Pancreas (tissue), 10 donors: Measurements from ENCODE around the gene ASB10. TPM values are rescaled to one million over a fixed set of nuclear protein-coding genes. Genes with fewer than 3 reads are reported as not detected.

Experiments used
- ATAC-seq, 4 donors: fragments of 200-7000 bp; cut with Tn5 transposase; one replicate each; pipeline versions ENCODE4 v1.8.0 to v1.9.1; 2020; ENCODE audit warnings: mild to moderate bottlenecking in 4 of 4, moderate library complexity in 4 of 4
- DNase-seq, 6 donors: peaks; one replicate each; pipeline ENCODE4 v3.0.0-alpha.2; 2020
- FAIRE-seq: peaks from 2 replicates; lab custom pipeline; 2012; peaks lifted over from hg19 to GRCh38; lab: Jason Lieb, UNC
- H3K27ac ChIP-seq, 4 donors: fragments of 200-600 bp; sonication (generic); 1 replicate in 3 of 4; 2 replicates in 1 of 4; pipeline versions ENCODE4 v1.5.0 to v1.8.0; 2020
- H3K27me3 ChIP-seq, 4 donors: fragments of 200-600 bp; one replicate each; pipeline ENCODE4 v1.8.0; 2021
- H3K36me3 ChIP-seq, 3 donors: fragments of 200-600 bp; sonication (generic) in 1 of 3; one replicate each; pipeline versions ENCODE4 v1.5.0 to v1.8.0; 2020 to 2021
- H3K4me1 ChIP-seq, 3 donors: fragments of 200-600 bp; one replicate each; pipeline ENCODE4 v1.8.0; 2021
- H3K4me3 ChIP-seq, 4 donors: fragments of 200-600 bp; sonication (generic) in 2 of 4; one replicate each; pipeline versions ENCODE4 v1.5.0 to v1.8.0; 2020 to 2021
- H3K9me3 ChIP-seq, 4 donors: fragments of 200-600 bp; one replicate each; pipeline ENCODE4 v1.8.0; 2021
- WGBS, 2 donors: extraction: QIAGEN DNeasy Blood & Tissue Kit; methylation state at CpG; one replicate each; pipeline ENCODE4 v1.1.7; 2013; 5-methylcytosine and 5-hydroxymethylcytosine counted together
- intact Hi-C, 3 donors: fragments of 100-400 bp; cut with DNase I; formaldehyde crosslinking; loops; one replicate each; pipeline versions ENCODE4 v1.11.1 to v1.14.2; 2022
- polyA plus RNA-seq, 2 donors: library from polyadenylated mRNA; stranded (reverse); fragments of 200-250 nt; gene quantifications; one replicate each; pipeline ENCODE4 v1.2.3, GENCODE V29; 2013
- total RNA-seq, 6 donors: library from RNA; stranded (reverse); fragmentation: NEBNext Ultra II Directional in 4 of 6; extraction: Animal tissue kit (Norgen Biotek cat#: 25700) in 4 of 6; gene quantifications; one replicate each; pipeline versions ENCODE4 v1.2.1 to v1.2.4, GENCODE V29; 2021 to 2023
- TF ChIP-seq, protein P1 (sequence below), 4 donors: fragments of 200-600 bp; sonication (generic) in 3 of 4; IDR thresholded peaks; one replicate each; pipeline versions ENCODE4 v1.5.0 to v1.8.0; 2021; ENCODE audit warnings: antibody characterized with exemption in 4 of 4
- donor health status: healthy with polysubstance abuse.
- donor health status: DM: no; HTN: no; CAD: no; lungs with moderate emphysema.
- donor health status: DM: no; HTN: no; CAD: no.
- donor health status: control.
- donor health status: control.
- donor health status: Bipolar disorder and iron deficiency.
- donor health status: DM: yes; HTN: yes; CAD: no.
- donor health status: DM: no; HTN: no; CAD: no.
- donor health status: DM: no; HTN: no; CAD: no.
- donor health status: DM: yes; HTN: yes; CAD: no.

The ASB10 gene
- total and polyA plus RNA-seq, 8 donors = not detected

DNA sequence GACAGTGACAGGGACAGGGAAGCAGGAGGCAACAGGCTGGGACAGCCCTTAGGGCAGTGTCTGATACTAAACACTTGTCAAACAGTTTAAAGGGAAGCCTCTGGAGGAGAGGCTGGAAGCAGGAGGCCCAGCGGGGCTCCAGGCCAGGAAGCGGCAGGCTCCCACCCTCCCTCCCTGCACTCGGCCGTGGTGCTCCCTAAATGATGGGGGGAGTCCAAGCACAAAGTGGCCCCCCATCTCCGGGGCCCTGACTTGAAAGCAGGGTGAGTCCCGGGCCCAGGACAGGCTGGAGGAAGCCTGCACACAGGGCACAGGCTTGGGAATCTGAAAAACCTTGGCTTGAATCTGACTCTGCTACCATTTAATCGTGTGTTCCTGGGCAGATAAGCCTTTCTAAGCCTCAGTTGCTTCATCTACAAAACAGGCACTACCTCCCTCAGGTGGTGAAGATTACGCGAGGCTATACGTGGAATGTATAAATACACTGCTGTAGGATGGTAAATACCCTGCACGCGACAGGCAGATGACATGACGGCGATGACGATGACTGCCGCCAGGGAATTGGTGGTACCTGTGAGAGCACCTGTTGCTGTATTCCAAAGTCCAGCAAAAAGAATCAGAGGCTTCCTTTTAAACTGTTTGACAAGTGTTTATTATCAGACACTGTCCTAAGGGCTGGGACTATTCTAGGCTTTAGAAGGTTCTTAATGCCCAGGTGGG, 53.6 kb downstream of the ASB10 start:
- TF ChIP-seq, protein P1, sequence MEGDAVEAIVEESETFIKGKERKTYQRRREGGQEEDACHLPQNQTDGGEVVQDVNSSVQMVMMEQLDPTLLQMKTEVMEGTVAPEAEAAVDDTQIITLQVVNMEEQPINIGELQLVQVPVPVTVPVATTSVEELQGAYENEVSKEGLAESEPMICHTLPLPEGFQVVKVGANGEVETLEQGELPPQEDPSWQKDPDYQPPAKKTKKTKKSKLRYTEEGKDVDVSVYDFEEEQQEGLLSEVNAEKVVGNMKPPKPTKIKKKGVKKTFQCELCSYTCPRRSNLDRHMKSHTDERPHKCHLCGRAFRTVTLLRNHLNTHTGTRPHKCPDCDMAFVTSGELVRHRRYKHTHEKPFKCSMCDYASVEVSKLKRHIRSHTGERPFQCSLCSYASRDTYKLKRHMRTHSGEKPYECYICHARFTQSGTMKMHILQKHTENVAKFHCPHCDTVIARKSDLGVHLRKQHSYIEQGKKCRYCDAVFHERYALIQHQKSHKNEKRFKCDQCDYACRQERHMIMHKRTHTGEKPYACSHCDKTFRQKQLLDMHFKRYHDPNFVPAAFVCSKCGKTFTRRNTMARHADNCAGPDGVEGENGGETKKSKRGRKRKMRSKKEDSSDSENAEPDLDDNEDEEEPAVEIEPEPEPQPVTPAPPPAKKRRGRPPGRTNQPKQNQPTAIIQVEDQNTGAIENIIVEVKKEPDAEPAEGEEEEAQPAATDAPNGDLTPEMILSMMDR (IDR thresholded peaks at IDR 0.05) = no peak
- intact Hi-C loops = no loop called here
- ATAC-seq (no peak), FAIRE-seq (no peak), DNase-seq (peak in 2 of 6 donors; percentile 1 to 29)
- no peaks in the 10 kb centered on the region for H3K4me1 ChIP-seq
- no peak overlapping the region for H3K4me3 ChIP-seq
- H3K36me3 ChIP-seq = peaks cover 0 to 52% (median 0%) of the 10 kb centered on the region in 3 donors
- H3K9me3 ChIP-seq = no peaks in the 10 kb centered on the region
- no peaks in the 10 kb centered on the region for H3K27me3 ChIP-seq
- WGBS, 2 donors = 92 to 97% methylated on average over 15 to 16 of the region's 16 CpGs
- H3K27ac ChIP-seq = no peak overlapping the region

- H3K36me3 ChIP-seq = peaks cover 0 to 47% (median 0%) of the 10 kb centered on the region in 3 donors
- intact Hi-C loops = no loop called here
- DNase-seq (peak in 3 of 6 donors; percentile 1 to 45 (median 7)), ATAC-seq (no peak), FAIRE-seq (no peak)
- no peak overlapping the region for H3K27ac ChIP-seq
- no peaks in the 10 kb centered on the region for H3K27me3 ChIP-seq
- TF ChIP-seq, protein P1 (IDR thresholded peaks at IDR 0.05) = no peak
- H3K4me1 ChIP-seq = no peaks in the 10 kb centered on the region
- no peak overlapping the region for H3K4me3 ChIP-seq
- no peaks in the 10 kb centered on the region for H3K9me3 ChIP-seq
- WGBS, 2 donors = 93 to 96% methylated on average over 21 of the region's 21 CpGs
Measured at GRCh38 chr7:151132461-151133205, 54.4 kb downstream of the ASB10 start.

GRCh38 chr7:151131592-151132293, 55.3 kb downstream of the ASB10 start:
- no peak for FAIRE-seq
- WGBS, 2 donors = 79 to 84% methylated on average over 18 to 19 of the region's 19 CpGs

GRCh38 chr7:151131224-151131591, 55.8 kb downstream of the ASB10 start:
- TF ChIP-seq, protein P1 (IDR thresholded peaks at IDR 0.05) = no peak
- no peak for DNase-seq
- H3K27me3 ChIP-seq = no peaks in the 10 kb centered on the region
- peaks cover 0 to 45% (median 0%) of the 10 kb centered on the region in 3 donors for H3K36me3 ChIP-seq
- H3K4me1 ChIP-seq = no peaks in the 10 kb centered on the region
- 87 to 92% methylated on average over 13 of the region's 13 CpGs for WGBS, 2 donors
- no peak for ATAC-seq
- intact Hi-C loops = no loop called here
- no peak overlapping the region for H3K27ac ChIP-seq
- no peak for FAIRE-seq
- H3K9me3 ChIP-seq = no peaks in the 10 kb centered on the region
- no peak overlapping the region for H3K4me3 ChIP-seq

More at GRCh38 chr7:151131592-151132293, 55.3 kb downstream of the ASB10 start:
- Histone ChIP-seq H3K27me3 (no peaks in the 10 kb centered on the region), H3K36me3 (peaks cover 0 to 47% (median 0%) of the 10 kb centered on the region in 3 donors), H3K9me3 (no peaks in the 10 kb centered on the region), H3K4me1 (no peaks in the 10 kb centered on the region), H3K4me3 (no peak overlapping the region), H3K27ac (no peak overlapping the region)
- intact Hi-C loops = no loop called here
- DNase-seq (peak in 2 of 6 donors; percentile 28 to 56), ATAC-seq (peak in 2 of 4 donors; percentile 11 to 31)
- TF ChIP-seq, protein P1 (IDR thresholded peaks at IDR 0.05) = no peak
